H1 (cell line): ENCODE measurements around the gene RIMBP2. TPM values are rescaled to one million over a fixed set of nuclear protein-coding genes. Genes with fewer than 3 reads are reported as not detected.

Experiments
- CBX8 ChIP-seq: fragments of 300-800, 300-1000 bp; sonication (generic); IDR thresholded peaks from 2 replicates; pipeline ENCODE4 v1.7.1; 2016; ENCODE audit warnings: low read depth, low read length, borderline replicate concordance
- CEBPB ChIP-seq: IDR thresholded peaks from 2 replicates; pipeline ENCODE4 v1.6.1; 2012; ENCODE audit warnings: low read depth, low read length
- CHD2 ChIP-seq: IDR thresholded peaks from 2 replicates; pipeline ENCODE4 v1.6.1; 2012; ENCODE audit warnings: low read length, improper control_type of control experiment
- CHD7 ChIP-seq: fragments of 300-600 bp; sonication (generic); IDR thresholded peaks from 2 replicates; pipeline ENCODE4 v1.7.1; 2012; ENCODE audit warnings: low read length, moderate library complexity, mild to moderate bottlenecking, inconsistent platforms; ENCODE audit not compliant: insufficient replicate concordance
- E2F6 ChIP-seq: IDR thresholded peaks from 2 replicates; pipeline ENCODE4 v1.6.1; 2012; ENCODE audit warnings: inconsistent platforms
- RFX5 ChIP-seq: IDR thresholded peaks from 2 replicates; pipeline ENCODE4 v1.6.1; 2011; ENCODE audit warnings: low read depth, low read length, improper control_type of control experiment, borderline replicate concordance
- RXRA ChIP-seq: IDR thresholded peaks from 2 replicates; pipeline ENCODE4 v1.6.1; 2011; ENCODE audit warnings: low read depth, mild to moderate bottlenecking, low read length, moderate library complexity; ENCODE audit not compliant: insufficient read depth
- SIN3A ChIP-seq, 2 experiments: IDR thresholded peaks in 1 of 2; conservative IDR thresholded peaks in 1 of 2; 2 replicates each; pipeline ENCODE4 v1.6.1; 2011 to 2012; ENCODE audit warnings: low read length in 2 of 2, improper control_type of control experiment in 1 of 2, low read depth in 1 of 2, mild to moderate bottlenecking in 1 of 2
- SP1 ChIP-seq: IDR thresholded peaks from 2 replicates; pipeline ENCODE4 v1.6.1; 2011; ENCODE audit warnings: low read depth, low read length
- TCF12 ChIP-seq: IDR thresholded peaks from 2 replicates; pipeline ENCODE4 v1.6.1; 2011; ENCODE audit warnings: low read depth, mild to moderate bottlenecking, low read length
- TEAD4 ChIP-seq: IDR thresholded peaks from 2 replicates; pipeline ENCODE4 v1.6.1; 2012; ENCODE audit warnings: low read depth, low read length, inconsistent platforms, mixed read lengths
- polyA plus RNA-seq, 7 experiments: library from polyadenylated mRNA; depleted of rRNA in 3 of 7; stranded (reverse) in 5 of 7; unstranded in 2 of 7; fragments of >200 nt in 5 of 7; fragments of 200-250 nt in 2 of 7; gene quantifications; 1 replicate in 5 of 7; 2 replicates in 1 of 7; 4 replicates in 1 of 7; pipeline versions ENCODE4 v1.2.1 to v1.2.3, GENCODE V29; 2011 to 2013; ENCODE audit warnings: missing spikeins in 2 of 7, mixed read lengths in 2 of 7
- total RNA-seq: library from RNA; stranded (reverse); fragmentation: NEBNext Ultra II Directional; extraction: Animal tissue kit (Norgen Biotek cat#: 25700); gene quantifications from 2 replicates; pipeline ENCODE4 v1.2.1, GENCODE V29; 2021
- TF ChIP-seq, protein P1 (sequence below): IDR thresholded peaks from 2 replicates; pipeline ENCODE4 v1.6.1; 2012; ENCODE audit warnings: inconsistent platforms

RIMBP2 gene
- total and polyA plus RNA-seq, 2 of the 8 experiments (the other 6 are each of a cell fraction or from before 2014, with no cell fraction given): 0.18 to 0.65 TPM

DNA sequence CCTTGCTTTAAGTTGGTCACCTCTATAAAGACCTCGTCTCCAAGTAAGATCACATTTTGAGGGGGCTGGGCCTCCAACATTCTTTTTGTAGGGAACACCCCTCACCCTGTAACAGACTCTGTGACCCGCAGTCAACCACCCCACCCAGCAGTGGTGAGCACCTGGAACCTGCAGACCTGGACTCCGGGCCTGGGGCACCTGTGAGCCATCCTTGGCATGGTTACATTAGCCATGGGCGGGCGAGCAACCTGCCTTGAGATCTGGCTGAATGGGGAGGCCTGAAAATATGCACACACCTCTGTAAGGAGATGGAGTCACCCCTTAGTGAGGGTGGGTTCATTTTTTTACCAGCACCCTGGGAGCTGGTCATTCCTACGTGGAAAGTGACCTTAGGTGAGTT, 95.3 kb downstream of the RIMBP2 start (continued):
- no peak for TF ChIP-seq CHD7
- TF ChIP-seq CHD2: no peak
- no peak for TF ChIP-seq RFX5
- no peak for TF ChIP-seq SP1
- TF ChIP-seq CEBPB: no peak
- TF ChIP-seq TCF12: no peak
- TF ChIP-seq E2F6: no peak
- no peak for TF ChIP-seq RXRA
- TF ChIP-seq SIN3A (conservative IDR thresholded peaks at IDR 0.05 in 1 of 2, IDR thresholded peaks at IDR 0.05 in 1 of 2; ENCODE audit: low read depth in 1 of 2, low read length in 2 of 2): no peak
- no peak for TF ChIP-seq TEAD4
- no peak for TF ChIP-seq CBX8
- TF ChIP-seq, protein P1, sequence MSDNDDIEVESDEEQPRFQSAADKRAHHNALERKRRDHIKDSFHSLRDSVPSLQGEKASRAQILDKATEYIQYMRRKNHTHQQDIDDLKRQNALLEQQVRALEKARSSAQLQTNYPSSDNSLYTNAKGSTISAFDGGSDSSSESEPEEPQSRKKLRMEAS: no peak
